Sigmoid colon (tissue), 4 donors: ENCODE results near the gene SULF2.

Source experiments
- CTCF ChIP-seq, 4 experiments: fragments of 450-650 bp in 3 of 4; fragments of 200-600 bp in 1 of 4; IDR thresholded peaks; one replicate each; pipeline ENCODE4 v1.5.1; 2016 to 2019; ENCODE audit warnings: antibody characterized with exemption in 4 of 4, mild to moderate bottlenecking in 3 of 4, moderate library complexity in 2 of 4
- EP300 ChIP-seq, 4 donors: sonication (generic); formaldehyde crosslinking; IDR thresholded peaks; one replicate each; pipeline ENCODE4 v1.6.1; 2017; ENCODE audit warnings: antibody characterized with exemption in 4 of 4
- POLR2A ChIP-seq, 2 donors: fragments of 450-650 bp; IDR thresholded peaks; one replicate each; pipeline ENCODE4 v1.6.1; 2016; ENCODE audit warnings: antibody characterized with exemption in 2 of 2, mild to moderate bottlenecking in 2 of 2, moderate library complexity in 2 of 2

GRCh38 chr20:47720636-47721427 is 64.4 kb downstream of the SULF2 start:
- TF ChIP-seq CTCF (IDR thresholded peaks at IDR 0.05) (no peak), POLR2A (IDR thresholded peaks at IDR 0.05) (no peak), EP300 (IDR thresholded peaks at IDR 0.05) (peak in 1 of 4 donors; percentile 25)
